ENCODE results near the gene MORC4. TPM values are rescaled to one million over a fixed set of nuclear protein-coding genes. Genes with fewer than 3 reads are reported as not detected.
A peak's percentile ranks its signal among the peaks of the same experiment; 100 is the strongest.

The MORC4 gene
- polyA plus RNA-seq, 2 of the 4 experiments (the other 2 are of a cell fraction): 75.7 to 98.2 TPM

- DNase-seq (ENCODE audit: low read depth in 1 of 2, low spot score in 1 of 2) (peak; percentile 39 to 62), ATAC-seq (peak; percentile 91 to 92), FAIRE-seq (peak; percentile 96)
- WGBS (ENCODE audit: missing lambda C conversion rate): 48% methylated on average over 2 of the region's 2 CpGs
- ChIA-PET POLR2A (interaction anchor here (0.6 to 1.1 kb wide), 5 partner anchors 14 to 65 kb away, joined by 3 to 8 read pairs (median 5); no protein-coding TSS in a partner anchor), CTCF (interaction anchor here (0.6 to 8.1 kb wide), 20 partner anchors 9 to 86 kb away, joined by 3 to 94 read pairs (median 4); partner anchors contain the start of genes MORC4 and RIPPLY1)
- peaks cover 57% of the 10 kb centered on the region for H3K4me1 ChIP-seq
- H3K4me3 ChIP-seq: no peak overlapping the region
- peak overlapping the region; percentile 61 to 82 for H3K27ac ChIP-seq
- no peaks in the 10 kb centered on the region for H3K9me3 ChIP-seq
- TF ChIP-seq CHD4 (IDR thresholded peaks at IDR 0.05; ENCODE audit: borderline replicate concordance) (no peak), MAFK (IDR thresholded peaks at IDR 0.05; ENCODE audit: partially characterized antibody) (peak; percentile 17), PHF8 (IDR thresholded peaks at IDR 0.05; ENCODE audit: borderline replicate concordance, low read depth) (no peak), MAX (IDR thresholded peaks at IDR 0.05) (no peak), SMC3 (IDR thresholded peaks at IDR 0.05) (peak; percentile 75), CTCF (IDR thresholded peaks at IDR 0.05) (peak; percentile 57), RAD21 (conservative IDR thresholded peaks at IDR 0.05 in 1 of 2, IDR thresholded peaks at IDR 0.05 in 1 of 2) (peak; percentile 75 to 77)
- 0 out of 3 replicates have a peak overlapping the region, but pooled peaks have one; percentile 3 for H3K4me2 ChIP-seq
Measured at GRCh38 chrX:106959901-106960300, 40.1 kb downstream of the MORC4 start.

GRCh38 chrX:106957856-106958255, 42.2 kb downstream of the MORC4 start:
- Histone ChIP-seq H3K4me2 (no peak overlapping the region), H3K4me3 (no peak overlapping the region), H3K9me3 (no peaks in the 10 kb centered on the region), H3K4me1 (peaks cover 73% of the 10 kb centered on the region), H3K27ac (peak overlapping the region; percentile 71 to 94; a peak in 5 of 6 replicates)
- TF ChIP-seq HOXA7 (CRISPR knock-in tag; IDR thresholded peaks at IDR 0.05) (no peak), RARB (CRISPR knock-in tag; IDR thresholded peaks at IDR 0.05) (no peak), RNF2 (IDR thresholded peaks at IDR 0.05; ENCODE audit: borderline replicate concordance, low read depth) (no peak), BCL3 (IDR thresholded peaks at IDR 0.05) (no peak), POLR2AphosphoS2 (conservative IDR thresholded peaks at IDR 0.05; ENCODE audit: low read length) (no peak), MAX (IDR thresholded peaks at IDR 0.05) (no peak), JUN (IDR thresholded peaks at IDR 0.05) (no peak)
- CTCF ChIA-PET: interaction anchor here (1.0 to 8.1 kb wide), 4 partner anchors 41 to 64 kb away, joined by 3 to 94 read pairs (median 26); partner anchors contain the start of gene RIPPLY1
- 80% methylated on average over 1 of the region's 1 CpG for WGBS (ENCODE audit: missing lambda C conversion rate)
- no peak for ATAC-seq
- POLR2A ChIA-PET: interaction anchor here (0.6 kb wide), 1 partner anchor 26 kb away, joined by 5 read pairs; no protein-coding TSS in a partner anchor
- no peak for DNase-seq (ENCODE audit: low read depth in 1 of 2, low spot score in 1 of 2)
- FAIRE-seq: peak; percentile 39

- ChIA-PET CTCF (interaction anchor here (1.4 to 7.2 kb wide), 3 partner anchors 19 to 61 kb away, joined by 3 to 57 read pairs (median 26); no protein-coding TSS in a partner anchor), POLR2A (no interaction called here)
- no peak overlapping the region for H3K4me3 ChIP-seq
- H3K27ac ChIP-seq: peak overlapping the region; percentile 88 to 94
- ATAC-seq (peak; percentile 58 to 87), FAIRE-seq (peak; percentile 99), DNase-seq (ENCODE audit: low read depth in 1 of 2, low spot score in 1 of 2) (peak in 1 of 2 experiments; percentile 59)
- TF ChIP-seq SMC3 (IDR thresholded peaks at IDR 0.05) (0 out of 3 replicates have a peak, but pooled peaks have one; percentile 16), NFE2L2 (conservative IDR thresholded peaks at IDR 0.05; ENCODE audit: low read length) (no peak), GATA3 (IDR thresholded peaks at IDR 0.05; ENCODE audit: borderline replicate concordance) (peak; percentile 91), FOSL2 (IDR thresholded peaks at IDR 0.05) (peak; percentile 65; the same call in 1 of the 2 replicates), FOSL2 (CRISPR knock-in tag; IDR thresholded peaks at IDR 0.05) (peak; percentile 66), HDAC2 (IDR thresholded peaks at IDR 0.05) (no peak), RAD21 (conservative IDR thresholded peaks at IDR 0.05 in 1 of 2, IDR thresholded peaks at IDR 0.05 in 1 of 2) (peak in 1 of 2 experiments; percentile 36; a peak in 1 of 5 replicates), JUNB (IDR thresholded peaks at IDR 0.05) (peak; percentile 75), CEBPB (IDR thresholded peaks at IDR 0.05) (peak; percentile 17 to 61; a peak in 1 of 4 replicates), EP300 (IDR thresholded peaks at IDR 0.05) (peak; percentile 63 to 77; a peak in 3 of 5 replicates), EHF (CRISPR knock-in tag; IDR thresholded peaks at IDR 0.05) (no peak), MAX (IDR thresholded peaks at IDR 0.05) (peak; percentile 44; the same call in 1 of the 2 replicates), JUN (IDR thresholded peaks at IDR 0.05) (peak; percentile 63 to 84), BCL3 (IDR thresholded peaks at IDR 0.05) (peak; percentile 49; the same call in 1 of the 3 replicates), BHLHE40 (IDR thresholded peaks at IDR 0.05; ENCODE audit: low read depth, low read length) (no peak)
- 0% methylated on average over 1 of the region's 1 CpG for WGBS (ENCODE audit: missing lambda C conversion rate)
- H3K4me1 ChIP-seq: peaks cover 87% of the 10 kb centered on the region
- peak overlapping the region; percentile 84 for H3K4me2 ChIP-seq
- H3K9me3 ChIP-seq: no peaks in the 10 kb centered on the region
Measured at GRCh38 chrX:106955004-106955772, 44.8 kb downstream of the MORC4 start.
